Stimulated activated CD4-positive, alpha-beta T cell treated with anti-CD3 and anti-CD28 coated beads, Interleukin-4, amount 100 ng/mL, for 4 hours (primary cell): ENCODE measurements around the gene EPM2AIP1.
A peak's percentile ranks its signal among the peaks of the same experiment; 100 is the strongest.

ENCODE experiments used
- DNase-seq, 2 experiments: peaks; one replicate each; pipeline ENCODE4 v3.0.0-alpha.2; 2020

Gene EPM2AIP1

DNA sequence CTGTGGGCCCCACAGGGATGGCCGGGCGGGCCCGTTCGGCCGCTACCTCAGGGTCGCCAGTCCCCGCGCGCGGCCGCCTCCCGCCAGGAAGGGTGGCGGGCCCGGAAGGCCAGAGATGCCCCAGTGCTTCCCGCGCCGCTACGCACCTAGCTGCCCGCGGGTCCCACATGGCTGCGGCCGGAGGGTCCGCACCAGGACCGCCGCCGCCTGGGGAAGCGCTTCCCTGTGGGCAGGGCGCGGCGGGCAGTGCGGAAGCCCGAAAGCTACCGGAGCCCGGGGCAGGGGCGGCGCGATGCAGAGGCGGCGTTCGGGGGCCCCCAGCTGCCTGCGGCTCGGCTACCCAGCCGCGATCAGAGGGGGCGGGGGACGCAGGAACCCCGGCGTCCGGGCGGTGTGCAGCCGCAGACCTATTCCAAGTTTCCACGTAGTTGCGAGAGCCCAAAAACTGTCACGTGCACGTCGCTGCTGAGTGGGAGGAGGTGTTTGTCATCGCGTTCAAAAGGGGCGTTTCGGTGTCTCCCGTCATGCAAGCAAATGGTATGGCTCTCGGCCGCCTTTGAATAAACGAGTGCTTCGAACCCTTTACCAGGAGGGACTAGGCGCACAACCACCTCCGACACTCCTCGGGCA lies 48.2 kb downstream of the EPM2AIP1 start, which contains the start of gene TRANK1:
TRANK1 (minus strand) TSS at position 414 of the 630 bp plus-strand sequence; CDS start at position 169, 245 bp downstream.
- peak; percentile 70 to 87 for DNase-seq

DNA sequence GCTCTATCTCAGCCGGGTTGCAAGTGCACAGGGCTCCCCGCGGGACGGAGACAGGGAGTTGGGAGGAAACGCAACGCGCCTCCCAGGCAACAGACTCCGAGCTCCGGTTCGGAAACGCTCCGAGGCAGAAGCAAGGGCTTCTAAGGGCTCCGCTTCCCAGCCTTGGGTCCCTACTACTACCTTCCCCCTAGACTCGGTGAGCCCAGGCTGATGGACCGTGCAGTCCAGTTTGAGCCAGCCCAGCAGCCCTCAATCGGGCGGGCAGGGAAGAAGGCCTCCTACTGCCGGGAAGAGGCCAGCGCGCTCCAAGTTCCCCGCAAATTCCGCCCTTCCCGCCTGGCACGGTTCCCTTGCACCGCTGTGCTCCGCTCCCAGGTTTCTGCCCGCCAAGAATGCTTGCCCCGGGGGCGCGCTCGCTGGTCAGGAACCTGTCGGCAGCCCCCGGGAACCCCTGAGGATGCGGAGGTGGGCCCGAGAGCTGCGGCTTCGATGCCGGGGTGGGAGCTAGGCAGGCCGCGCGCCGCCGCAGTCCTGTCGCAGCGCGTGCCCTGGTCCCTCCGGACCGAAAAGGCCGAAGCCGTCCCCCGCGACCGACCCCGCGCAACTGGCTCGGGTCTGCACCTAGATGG lies 48.8 kb downstream of the EPM2AIP1 start:
- DNase-seq = peak; percentile 5 to 39

DNA sequence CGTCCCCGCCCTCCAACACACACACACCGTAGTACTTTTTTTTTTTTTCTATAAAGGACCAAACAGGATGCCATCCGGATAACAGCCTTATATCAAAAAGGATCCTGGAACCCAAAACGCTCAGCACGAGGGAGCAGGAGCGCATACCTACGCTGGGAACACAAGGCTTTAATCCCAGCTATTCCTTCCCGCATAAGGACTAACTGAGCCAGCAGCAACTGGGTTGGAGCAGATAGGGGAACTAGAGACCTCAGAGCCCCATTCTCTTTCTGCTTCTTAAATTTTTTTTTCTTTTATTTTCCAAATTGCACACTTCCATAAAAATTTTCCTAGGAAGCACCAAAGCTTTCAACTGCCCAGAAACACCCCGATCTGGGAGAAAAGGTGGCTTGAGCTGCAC lies 49.3 kb downstream of the EPM2AIP1 start:
- DNase-seq = no peak

DNA sequence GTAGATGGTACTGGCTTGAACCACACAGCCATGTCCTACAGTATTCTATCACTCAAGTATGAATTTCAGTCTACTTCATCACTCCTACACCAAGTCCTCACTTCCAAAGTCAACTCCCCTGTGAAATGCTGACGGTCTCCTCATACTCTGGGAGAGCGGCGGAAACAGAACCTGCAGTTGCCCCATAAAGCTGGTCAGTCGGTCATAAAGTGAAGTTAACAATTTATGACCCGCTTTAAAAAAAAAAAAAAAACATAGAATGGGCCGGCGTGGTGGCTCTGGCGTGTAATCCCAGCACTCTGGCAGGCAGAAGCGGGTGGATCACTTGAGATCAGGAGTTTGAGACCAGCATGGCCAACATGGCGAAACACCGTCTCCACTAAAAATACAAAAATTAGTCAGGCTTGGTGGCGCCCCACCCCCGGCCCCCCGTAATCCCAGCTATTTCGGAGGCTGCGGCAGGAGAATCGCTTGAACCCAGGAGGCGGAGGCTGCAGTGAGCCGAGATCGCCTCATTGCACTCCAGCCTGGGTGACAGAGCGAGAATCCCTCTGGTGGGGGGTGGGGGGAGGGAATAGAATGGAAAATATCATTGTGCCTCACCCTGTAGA lies 50.2 kb downstream of the EPM2AIP1 start:
- no peak for DNase-seq

DNA sequence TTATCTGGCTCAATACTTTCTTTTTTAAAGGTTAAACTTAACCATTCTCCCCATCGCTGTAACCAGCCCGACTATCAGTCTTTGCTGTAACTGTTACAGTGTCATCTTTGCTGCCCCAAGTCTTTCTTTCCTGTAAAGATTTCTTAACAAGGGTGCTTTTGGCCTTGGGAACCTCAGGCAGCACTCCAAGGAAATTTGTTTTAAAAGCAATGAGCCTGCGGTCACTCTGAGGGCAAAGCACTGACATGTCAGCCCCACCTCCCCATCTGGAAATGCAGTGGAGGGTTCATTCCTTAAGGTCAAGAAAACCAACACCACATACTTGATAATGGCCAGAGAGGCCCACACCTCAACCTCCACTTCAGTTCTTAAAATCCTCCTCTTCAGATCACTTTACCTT lies 51.3 kb downstream of the EPM2AIP1 start:
- DNase-seq = no peak

DNA sequence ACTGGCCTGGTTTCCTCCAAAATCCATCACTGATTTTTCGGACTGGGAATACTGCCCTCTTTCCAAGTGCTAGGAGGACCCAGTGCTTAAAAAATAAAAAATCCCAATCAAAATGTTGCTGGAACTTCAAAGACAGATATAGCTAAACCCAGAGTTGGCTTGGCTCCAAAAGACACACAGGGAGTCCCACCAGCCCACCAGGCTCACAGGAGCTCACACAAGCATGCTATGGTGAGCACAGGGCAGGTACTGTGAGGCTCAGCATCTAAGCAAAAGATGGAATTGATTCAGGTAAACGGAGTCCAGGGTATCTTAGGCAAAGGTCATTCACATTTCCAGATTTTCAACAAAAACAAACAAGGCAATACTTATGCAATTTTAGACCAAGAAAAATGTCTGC lies 51.8 kb downstream of the EPM2AIP1 start:
- DNase-seq = no peak

DNA sequence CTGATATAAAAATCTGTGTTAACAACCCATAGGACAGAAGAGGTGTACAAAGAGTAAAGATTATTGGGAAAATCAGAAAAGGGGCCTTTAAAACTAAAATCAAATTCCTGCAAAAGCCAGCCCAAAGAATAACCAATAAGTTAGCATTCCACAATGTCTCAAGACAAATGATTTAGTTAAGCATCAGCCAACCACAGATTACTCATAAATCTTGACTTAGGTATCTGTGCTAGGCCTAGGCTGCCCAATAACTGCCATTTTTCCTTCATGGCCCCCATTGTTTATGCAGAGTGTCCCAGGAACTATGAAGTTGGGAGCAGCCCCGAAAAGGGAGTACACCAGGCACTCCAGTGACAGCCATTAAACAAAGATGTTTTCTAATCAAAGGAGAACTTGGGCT lies 55.4 kb downstream of the EPM2AIP1 start:
- DNase-seq = no peak
